Kidney (tissue), 14 donors: Measurements from ENCODE around the gene PRDM13. TPM values are rescaled to one million over a fixed set of nuclear protein-coding genes. Genes with fewer than 3 reads are reported as not detected.

Experiments
- DNase-seq, 5 donors: peaks; one replicate each; pipeline ENCODE4 v3.0.0-alpha.2; 2013 to 2020
- FAIRE-seq: peaks from 2 replicates; lab custom pipeline; 2012; peaks lifted over from hg19 to GRCh38; lab: Jason Lieb, UNC
- H3K27ac ChIP-seq, 2 donors: one replicate each; pipeline ENCODE4 v1.7.0; 2013; ENCODE audit warnings: low read depth in 2 of 2, low read length in 2 of 2, inconsistent platforms in 1 of 2
- H3K27me3 ChIP-seq: one replicate; pipeline ENCODE4 v1.7.1; 2013; ENCODE audit warnings: low read length, inconsistent platforms; ENCODE audit not compliant: control insufficient read depth, insufficient read depth
- H3K36me3 ChIP-seq, 3 donors: one replicate each; pipeline versions ENCODE4 v1.7.0 to v1.7.1; 2013; ENCODE audit warnings: low read length in 3 of 3, control low read depth in 1 of 3, inconsistent platforms in 1 of 3; ENCODE audit not compliant: insufficient read depth in 3 of 3, control insufficient read depth in 2 of 3
- H3K4me1 ChIP-seq, 3 donors: one replicate each; pipeline versions ENCODE4 v1.7.0 to v1.7.1; 2013; ENCODE audit warnings: low read length in 3 of 3, inconsistent platforms in 1 of 3, low read depth in 1 of 3; ENCODE audit not compliant: control insufficient read depth in 2 of 3, insufficient read depth in 2 of 3
- H3K4me3 ChIP-seq, 3 donors: one replicate each; pipeline versions ENCODE4 v1.7.0 to v1.8.1; 2013; ENCODE audit warnings: low read length in 3 of 3, control low read depth in 1 of 3, inconsistent platforms in 1 of 3
- H3K9ac ChIP-seq, 3 donors: one replicate each; pipeline versions ENCODE4 v1.7.0 to v1.7.1; 2013; ENCODE audit warnings: low read length in 3 of 3, control low read depth in 1 of 3, inconsistent platforms in 1 of 3
- H3K9me3 ChIP-seq, 3 donors: one replicate each; pipeline versions ENCODE4 v1.7.0 to v1.7.1; 2013; ENCODE audit warnings: low read length in 3 of 3, control low read depth in 1 of 3, inconsistent platforms in 1 of 3; ENCODE audit not compliant: control insufficient read depth in 2 of 3, insufficient read depth in 1 of 3
- CTCF ChIP-seq: IDR thresholded peaks from 3 replicates; pipeline ENCODE4 v1.5.1; 2012; ENCODE audit warnings: mild to moderate bottlenecking, moderate library complexity, borderline replicate concordance; ENCODE audit not compliant: insufficient read depth; ENCODE audit errors: extremely low read depth
- intact Hi-C: fragments of 100-400 bp; cut with DNase I; formaldehyde crosslinking; loops from one replicate; pipeline ENCODE4 v1.11.1; 2022
- polyA plus RNA-seq: library from polyadenylated mRNA; stranded (reverse); fragments of 350-450 nt; fragmentation: Illumina TruSeq; extraction: RNeasy Lipid Tissue Mini Kit (QIAGEN cat#74804); gene quantifications from one replicate; pipeline ENCODE4 v1.2.3, GENCODE V29; 2014; ENCODE audit warnings: low read depth, low replicate concordance; ENCODE audit not compliant: insufficient read depth
- total RNA-seq: library from RNA; stranded (reverse); fragmentation: NEBNext Ultra II Directional; extraction: Animal tissue kit (Norgen Biotek cat#: 25700); gene quantifications from one replicate; pipeline ENCODE4 v1.2.1, GENCODE V29; 2021
- donor health status: control.
- donor health status: control.
- donor health status: control.
- donor health status: control.
- donor health status: control.
- donor health status: DM: yes; HTN: yes; CAD: no.
- donor health status: Normal renal cell carcinoma (clear cell type).

The PRDM13 gene
- total and polyA plus RNA-seq, 2 donors from 2014 or later: not detected

- no peaks in the 10 kb centered on the region for H3K9me3 ChIP-seq
- FAIRE-seq: no peak
- DNase-seq: peak in 2 of 5 donors; percentile 43 to 53
- H3K27me3 ChIP-seq: peaks cover 88% of the 10 kb centered on the region
- no peak overlapping the region for H3K27ac ChIP-seq
- H3K36me3 ChIP-seq: no peaks in the 10 kb centered on the region
- H3K4me1 ChIP-seq: peaks cover 0 to 5% (median 0%) of the 10 kb centered on the region in 3 donors
- intact Hi-C loops: no loop called here
- no peak overlapping the region for H3K4me3 ChIP-seq
- H3K9ac ChIP-seq: no peak overlapping the region
- no peak for TF ChIP-seq CTCF
Measured at GRCh38 chr6:99605074-99605734, 1.4 kb upstream of the PRDM13 start.

- DNase-seq (no peak), FAIRE-seq (no peak)
- intact Hi-C loops: no loop called here
- Histone ChIP-seq H3K4me1 (peaks cover 0 to 5% (median 0%) of the 10 kb centered on the region in 3 donors), H3K36me3 (no peaks in the 10 kb centered on the region), H3K9ac (no peak overlapping the region), H3K4me3 (no peak overlapping the region), H3K27ac (no peak overlapping the region), H3K9me3 (no peaks in the 10 kb centered on the region), H3K27me3 (peaks cover 92% of the 10 kb centered on the region)
- TF ChIP-seq CTCF: no peak
Measured at GRCh38 chr6:99605911-99606655, 550 bp upstream of the PRDM13 start.

- FAIRE-seq: no peak
- no peak overlapping the region for H3K27ac ChIP-seq
Measured at GRCh38 chr6:99607416-99608036, 893 bp downstream of the PRDM13 start.

More at GRCh38 chr6:99607416-99608036, 893 bp downstream of the PRDM13 start:
- H3K4me1 ChIP-seq: peaks cover 0 to 5% (median 0%) of the 10 kb centered on the region in 3 donors
- TF ChIP-seq CTCF: no peak
- no peaks in the 10 kb centered on the region for H3K9me3 ChIP-seq
- peaks cover 93% of the 10 kb centered on the region for H3K27me3 ChIP-seq
- no peaks in the 10 kb centered on the region for H3K36me3 ChIP-seq
- H3K4me3 ChIP-seq: no peak overlapping the region
- no peak overlapping the region for H3K9ac ChIP-seq
- intact Hi-C loops: no loop called here
- DNase-seq: no peak
